Memory B cell (primary cell): Measurements from ENCODE around the gene NKX2-2.

ENCODE experiments used
- ATAC-seq: fragments of 150-1000 bp; cut with Tn5 transposase; 2 replicates; pipeline ENCODE4 v1.10.0; 2021; ENCODE audit warnings: low read depth, mild to moderate bottlenecking, moderate library complexity
- DNase-seq, 2 donors: peaks; one replicate each; pipeline ENCODE4 v3.0.0; 2022; ENCODE audit warnings: low spot score in 2 of 2
- H3K27ac Mint-ChIP-seq: one replicate; pipeline ENCODE4 v1.8.0; 2022; ENCODE audit warnings: mild to moderate bottlenecking, moderate library complexity, mixed read lengths
- H3K27me3 Mint-ChIP-seq: one replicate; pipeline ENCODE4 v1.8.0; 2022; ENCODE audit warnings: mixed read lengths
- H3K36me3 Mint-ChIP-seq: one replicate; pipeline ENCODE4 v1.8.0; 2022; ENCODE audit warnings: mild to moderate bottlenecking, mixed read lengths
- H3K4me1 Mint-ChIP-seq: one replicate; pipeline ENCODE4 v1.8.0; 2022; ENCODE audit warnings: mixed read lengths
- H3K4me3 Mint-ChIP-seq: one replicate; pipeline ENCODE4 v1.8.0; 2022; ENCODE audit warnings: mild to moderate bottlenecking, moderate library complexity, mixed read lengths
- H3K9me3 Mint-ChIP-seq: one replicate; pipeline ENCODE4 v1.8.0; 2022; ENCODE audit warnings: mixed read lengths

NKX2-2 gene

GRCh38 chr20:21534453-21534852, 20.6 kb upstream of the NKX2-2 start:
- no peak overlapping the region for H3K4me3 Mint-ChIP-seq
- H3K4me1 Mint-ChIP-seq = no peaks in the 10 kb centered on the region
- peaks cover 3% of the 10 kb centered on the region for H3K9me3 Mint-ChIP-seq
- DNase-seq (no peak), ATAC-seq (no peak)
- no peaks in the 10 kb centered on the region for H3K36me3 Mint-ChIP-seq
- H3K27me3 Mint-ChIP-seq = peaks cover 4% of the 10 kb centered on the region
- no peak overlapping the region for H3K27ac Mint-ChIP-seq

- Mint-ChIP-seq H3K27me3 (peaks cover 10% of the 10 kb centered on the region), H3K9me3 (no peaks in the 10 kb centered on the region), H3K4me1 (no peaks in the 10 kb centered on the region), H3K36me3 (no peaks in the 10 kb centered on the region), H3K27ac (no peak overlapping the region), H3K4me3 (no peak overlapping the region)
- DNase-seq (no peak), ATAC-seq (no peak)
Measured at GRCh38 chr20:21529863-21530262, 16.0 kb upstream of the NKX2-2 start.

GRCh38 chr20:21528870-21529269, 15.0 kb upstream of the NKX2-2 start:
- no peaks in the 10 kb centered on the region for H3K9me3 Mint-ChIP-seq
- H3K27ac Mint-ChIP-seq = no peak overlapping the region
- H3K27me3 Mint-ChIP-seq = peaks cover 13% of the 10 kb centered on the region
- no peak for DNase-seq
- H3K4me3 Mint-ChIP-seq = no peak overlapping the region
- H3K36me3 Mint-ChIP-seq = no peaks in the 10 kb centered on the region
- ATAC-seq = no peak
- no peaks in the 10 kb centered on the region for H3K4me1 Mint-ChIP-seq

GRCh38 chr20:21527908-21528307, 14.0 kb upstream of the NKX2-2 start:
- Mint-ChIP-seq H3K4me1 (no peaks in the 10 kb centered on the region), H3K9me3 (no peaks in the 10 kb centered on the region), H3K4me3 (no peak overlapping the region), H3K27me3 (peaks cover 17% of the 10 kb centered on the region), H3K27ac (no peak overlapping the region), H3K36me3 (no peaks in the 10 kb centered on the region)
- DNase-seq = no peak
- no peak for ATAC-seq

GRCh38 chr20:21526776-21527175, 12.9 kb upstream of the NKX2-2 start:
- no peaks in the 10 kb centered on the region for H3K9me3 Mint-ChIP-seq
- no peaks in the 10 kb centered on the region for H3K36me3 Mint-ChIP-seq
- DNase-seq (no peak), ATAC-seq (no peak)
- H3K27me3 Mint-ChIP-seq = peaks cover 18% of the 10 kb centered on the region
- no peak overlapping the region for H3K27ac Mint-ChIP-seq
- H3K4me3 Mint-ChIP-seq = no peak overlapping the region
- no peaks in the 10 kb centered on the region for H3K4me1 Mint-ChIP-seq

GRCh38 chr20:21523895-21524294, 10.0 kb upstream of the NKX2-2 start:
- Mint-ChIP-seq H3K4me3 (no peak overlapping the region), H3K27me3 (peaks cover 27% of the 10 kb centered on the region), H3K36me3 (peaks cover 1% of the 10 kb centered on the region), H3K27ac (peak overlapping the region; percentile 50), H3K9me3 (no peaks in the 10 kb centered on the region), H3K4me1 (no peaks in the 10 kb centered on the region)
- no peak for ATAC-seq
- no peak for DNase-seq

- ATAC-seq = no peak
- Mint-ChIP-seq H3K9me3 (no peaks in the 10 kb centered on the region), H3K4me1 (no peaks in the 10 kb centered on the region), H3K27me3 (peaks cover 27% of the 10 kb centered on the region), H3K4me3 (no peak overlapping the region), H3K36me3 (peaks cover 1% of the 10 kb centered on the region), H3K27ac (peak overlapping the region; percentile 50)
- DNase-seq = no peak
Measured at GRCh38 chr20:21523281-21523868, 9.5 kb upstream of the NKX2-2 start.

GRCh38 chr20:21522481-21523280, 8.8 kb upstream of the NKX2-2 start:
- no peaks in the 10 kb centered on the region for H3K4me1 Mint-ChIP-seq
- no peak for ATAC-seq

GRCh38 chr20:21521596-21522480, 8.0 kb upstream of the NKX2-2 start:
- Mint-ChIP-seq H3K4me1 (no peaks in the 10 kb centered on the region), H3K27ac (no peak overlapping the region), H3K4me3 (no peak overlapping the region), H3K36me3 (peaks cover 1% of the 10 kb centered on the region), H3K27me3 (peaks cover 33% of the 10 kb centered on the region), H3K9me3 (no peaks in the 10 kb centered on the region)
- DNase-seq = no peak
- no peak for ATAC-seq

More at GRCh38 chr20:21522481-21523280, 8.8 kb upstream of the NKX2-2 start:
- no peak overlapping the region for H3K4me3 Mint-ChIP-seq
- peaks cover 29% of the 10 kb centered on the region for H3K27me3 Mint-ChIP-seq
- peak overlapping the region; percentile 50 for H3K27ac Mint-ChIP-seq
- H3K36me3 Mint-ChIP-seq = peaks cover 1% of the 10 kb centered on the region
- no peaks in the 10 kb centered on the region for H3K9me3 Mint-ChIP-seq
- DNase-seq = no peak

GRCh38 chr20:21520702-21521595, 7.1 kb upstream of the NKX2-2 start:
- no peaks in the 10 kb centered on the region for H3K9me3 Mint-ChIP-seq
- no peak for DNase-seq
- H3K27me3 Mint-ChIP-seq = peaks cover 34% of the 10 kb centered on the region
- H3K36me3 Mint-ChIP-seq = peaks cover 3% of the 10 kb centered on the region
- peaks cover 2% of the 10 kb centered on the region for H3K4me1 Mint-ChIP-seq
- no peak overlapping the region for H3K4me3 Mint-ChIP-seq
- ATAC-seq = no peak
- no peak overlapping the region for H3K27ac Mint-ChIP-seq

- DNase-seq = no peak
- no peak overlapping the region for H3K27ac Mint-ChIP-seq
- H3K4me1 Mint-ChIP-seq = peaks cover 2% of the 10 kb centered on the region
- H3K9me3 Mint-ChIP-seq = no peaks in the 10 kb centered on the region
- no peak for ATAC-seq
- H3K4me3 Mint-ChIP-seq = no peak overlapping the region
- H3K27me3 Mint-ChIP-seq = peaks cover 31% of the 10 kb centered on the region
- H3K36me3 Mint-ChIP-seq = peaks cover 4% of the 10 kb centered on the region
Measured at GRCh38 chr20:21519136-21519584, 5.3 kb upstream of the NKX2-2 start.

GRCh38 chr20:21518292-21518991, 4.6 kb upstream of the NKX2-2 start:
- peaks cover 29% of the 10 kb centered on the region for H3K27me3 Mint-ChIP-seq
- ATAC-seq = no peak
- H3K9me3 Mint-ChIP-seq = no peaks in the 10 kb centered on the region
- no peak overlapping the region for H3K4me3 Mint-ChIP-seq
- H3K4me1 Mint-ChIP-seq = peaks cover 4% of the 10 kb centered on the region
- no peak overlapping the region for H3K27ac Mint-ChIP-seq
- DNase-seq = no peak
- peaks cover 4% of the 10 kb centered on the region for H3K36me3 Mint-ChIP-seq
